ENCODE measurements around the gene SLF1. TPM values are rescaled to one million over a fixed set of nuclear protein-coding genes. Genes with fewer than 3 reads are reported as not detected.

Gene SLF1
- total and polyA plus RNA-seq, 2 of the 8 experiments (the other 6 are each of a cell fraction or from before 2014, with no cell fraction given), result 4.8 to 15.7 TPM

Other genes with a start within 250 kb of the SLF1 start
- gene KIAA0825, start 65 bp upstream of the SLF1 start, total RNA-seq (2021; fragmentation: NEBNext Ultra II Directional; extraction: Animal tissue kit (Norgen Biotek cat#: 25700)), result 0.98 and 1.0 TPM in 2 replicates
- gene KIAA0825, start 65 bp upstream of the SLF1 start, polyA plus RNA-seq (2011; rRNA removed), result 0.33 and 0.60 TPM in 2 replicates